Mesothelial cell of epicardium (in vitro differentiated cells): ENCODE results near the gene KANSL1. TPM values are rescaled to one million over a fixed set of nuclear protein-coding genes. Genes with fewer than 3 reads are reported as not detected.
A peak's percentile ranks its signal among the peaks of the same experiment; 100 is the strongest.
"Not testable (repeated sequence)": the region's sequence is repeated elsewhere in the genome, so short reads cannot be mapped to it uniquely, and the experiment has no call there.

Experiments used
- DNase-seq, 2 experiments: peaks; one replicate each; pipeline ENCODE4 v3.0.0; 2021; ENCODE audit warnings: low spot score in 2 of 2; ENCODE audit not compliant: unreplicated experiment in 2 of 2
- H3K27ac Mint-ChIP-seq: 2 replicates; pipeline ENCODE4 v1.8.0; 2021; ENCODE audit warnings: mixed read lengths
- H3K27me3 Mint-ChIP-seq: 2 replicates; pipeline ENCODE4 v1.8.0; 2021; ENCODE audit warnings: low read depth, mixed read lengths
- H3K36me3 Mint-ChIP-seq: 2 replicates; pipeline ENCODE4 v1.8.0; 2021; ENCODE audit warnings: mixed read lengths
- H3K4me1 Mint-ChIP-seq: 2 replicates; pipeline ENCODE4 v1.8.0; 2021; ENCODE audit warnings: mixed read lengths
- H3K4me3 Mint-ChIP-seq: 2 replicates; pipeline ENCODE4 v1.8.0; 2021; ENCODE audit warnings: mild to moderate bottlenecking, moderate library complexity, mixed read lengths
- H3K9me3 Mint-ChIP-seq: 2 replicates; pipeline ENCODE4 v1.8.0; 2021; ENCODE audit warnings: mixed read lengths
- total RNA-seq: library from RNA; stranded (reverse); gene quantifications from 3 replicates; pipeline ENCODE4 v1.2.1, GENCODE V29; 2021
- TF ChIP-seq, protein P1 (sequence below): fragments of 200-600 bp; sonication (generic); IDR thresholded peaks from one replicate; pipeline ENCODE4 v1.5.0; 2021; ENCODE audit warnings: antibody characterized with exemption; ENCODE audit not compliant: unreplicated experiment

Gene KANSL1
- total RNA-seq, 1 donor from 2014 or later, result 189 TPM

DNA sequence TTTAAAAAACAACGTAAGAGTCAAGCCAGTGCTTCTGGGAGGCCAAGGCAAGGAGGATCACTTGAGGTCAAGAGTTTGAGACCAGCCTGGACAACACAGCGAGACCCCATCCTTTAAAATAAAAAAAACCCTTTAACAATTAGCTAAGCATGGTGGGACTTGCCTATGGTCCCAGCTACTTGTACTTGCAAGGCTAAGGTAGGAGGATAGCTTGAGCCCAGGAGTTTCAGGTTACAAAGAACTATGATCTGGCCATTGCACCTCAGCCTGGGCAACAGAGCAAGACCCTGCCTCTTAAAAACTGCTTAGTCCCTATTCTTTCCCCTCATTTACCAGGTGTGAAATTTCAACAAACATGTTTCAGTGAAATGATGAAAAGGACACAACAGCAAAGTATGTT, 104.6 kb downstream of the KANSL1 start:
- no peak overlapping the region for H3K27ac Mint-ChIP-seq
- TF ChIP-seq, protein P1, sequence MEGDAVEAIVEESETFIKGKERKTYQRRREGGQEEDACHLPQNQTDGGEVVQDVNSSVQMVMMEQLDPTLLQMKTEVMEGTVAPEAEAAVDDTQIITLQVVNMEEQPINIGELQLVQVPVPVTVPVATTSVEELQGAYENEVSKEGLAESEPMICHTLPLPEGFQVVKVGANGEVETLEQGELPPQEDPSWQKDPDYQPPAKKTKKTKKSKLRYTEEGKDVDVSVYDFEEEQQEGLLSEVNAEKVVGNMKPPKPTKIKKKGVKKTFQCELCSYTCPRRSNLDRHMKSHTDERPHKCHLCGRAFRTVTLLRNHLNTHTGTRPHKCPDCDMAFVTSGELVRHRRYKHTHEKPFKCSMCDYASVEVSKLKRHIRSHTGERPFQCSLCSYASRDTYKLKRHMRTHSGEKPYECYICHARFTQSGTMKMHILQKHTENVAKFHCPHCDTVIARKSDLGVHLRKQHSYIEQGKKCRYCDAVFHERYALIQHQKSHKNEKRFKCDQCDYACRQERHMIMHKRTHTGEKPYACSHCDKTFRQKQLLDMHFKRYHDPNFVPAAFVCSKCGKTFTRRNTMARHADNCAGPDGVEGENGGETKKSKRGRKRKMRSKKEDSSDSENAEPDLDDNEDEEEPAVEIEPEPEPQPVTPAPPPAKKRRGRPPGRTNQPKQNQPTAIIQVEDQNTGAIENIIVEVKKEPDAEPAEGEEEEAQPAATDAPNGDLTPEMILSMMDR, result no peak
- H3K27me3 Mint-ChIP-seq, result no peaks in the 10 kb centered on the region
- H3K4me3 Mint-ChIP-seq, result no peak overlapping the region
- no peaks in the 10 kb centered on the region for H3K4me1 Mint-ChIP-seq
- H3K36me3 Mint-ChIP-seq, result peaks cover 23% of the 10 kb centered on the region
- DNase-seq, result no peak
- no peaks in the 10 kb centered on the region for H3K9me3 Mint-ChIP-seq

DNA sequence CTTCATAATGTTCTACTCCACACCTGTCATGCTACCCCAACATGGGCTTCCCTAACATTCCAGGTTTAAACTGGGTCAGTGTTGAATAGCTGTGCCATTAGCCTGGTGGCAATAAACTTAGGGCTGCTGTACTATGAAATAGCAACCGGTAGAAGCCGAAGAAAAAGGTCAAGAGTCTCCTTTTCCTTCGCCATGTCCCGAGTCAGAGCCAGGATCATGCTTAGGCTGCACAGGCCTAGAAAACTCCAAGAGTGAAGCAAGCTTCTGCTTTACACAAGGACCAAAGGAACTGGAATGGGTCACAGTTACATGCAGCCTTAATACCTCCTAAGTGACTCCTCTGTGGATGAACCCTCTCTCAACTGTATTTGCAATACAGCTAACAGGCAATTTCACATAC, 105.4 kb downstream of the KANSL1 start:
- DNase-seq, H3K27me3 Mint-ChIP-seq, H3K9me3 Mint-ChIP-seq, H3K4me3 Mint-ChIP-seq, H3K27ac Mint-ChIP-seq, H3K4me1 Mint-ChIP-seq: not testable (repeated sequence)
- peaks cover 23% of the 10 kb centered on the region for H3K36me3 Mint-ChIP-seq

DNA sequence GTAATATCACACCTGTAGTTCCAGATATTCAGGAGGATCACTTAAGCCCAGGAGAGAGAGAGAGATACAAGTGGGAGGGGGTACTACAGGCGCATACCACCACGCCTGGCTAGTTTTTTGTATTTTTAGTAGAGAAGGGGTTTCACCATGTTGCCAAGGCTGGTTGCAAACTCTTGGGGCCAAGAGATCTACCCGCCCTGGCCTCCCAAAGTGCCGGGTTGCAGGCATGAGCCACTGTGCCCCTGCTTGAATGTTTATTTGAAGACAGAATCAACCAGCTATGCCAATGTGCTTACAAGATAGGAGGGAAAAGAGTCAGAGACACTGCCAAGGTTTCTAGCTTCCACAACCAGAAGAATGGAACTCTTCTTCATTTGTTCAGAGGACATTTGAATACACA, 106.4 kb downstream of the KANSL1 start:
- H3K9me3 Mint-ChIP-seq, result no peaks in the 10 kb centered on the region
- H3K36me3 Mint-ChIP-seq, result peaks cover 18% of the 10 kb centered on the region
- H3K4me3 Mint-ChIP-seq, result no peak overlapping the region
- DNase-seq, result no peak
- peaks cover 10% of the 10 kb centered on the region for H3K4me1 Mint-ChIP-seq
- no peak overlapping the region for H3K27ac Mint-ChIP-seq
- TF ChIP-seq, protein P1, result no peak
- H3K27me3 Mint-ChIP-seq, result no peaks in the 10 kb centered on the region

DNA sequence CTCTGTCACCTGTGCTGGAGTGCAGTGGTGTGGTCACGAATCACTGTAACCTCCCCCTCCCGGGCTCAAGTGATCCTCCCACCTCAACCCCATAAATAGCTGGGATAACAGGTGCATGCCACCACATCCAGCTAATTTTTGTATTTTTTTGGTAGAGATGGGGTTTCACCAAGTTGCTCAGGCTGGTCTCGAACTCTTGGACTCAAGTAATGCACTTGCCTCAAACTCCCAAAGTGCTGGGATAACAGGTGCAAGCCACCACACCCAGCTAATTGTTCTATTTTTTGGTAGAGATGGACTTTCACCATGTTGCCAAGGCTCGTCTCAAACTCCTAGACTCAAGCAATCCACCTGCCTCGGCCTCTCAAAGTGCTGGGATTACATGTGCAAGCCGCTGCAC, 107.7 kb downstream of the KANSL1 start:
- H3K4me1 Mint-ChIP-seq, result peaks cover 12% of the 10 kb centered on the region
- peaks cover 19% of the 10 kb centered on the region for H3K36me3 Mint-ChIP-seq
- no peaks in the 10 kb centered on the region for H3K9me3 Mint-ChIP-seq
- no peaks in the 10 kb centered on the region for H3K27me3 Mint-ChIP-seq
- TF ChIP-seq, protein P1, result no peak
- no peak overlapping the region for H3K27ac Mint-ChIP-seq
- DNase-seq, result no peak
- H3K4me3 Mint-ChIP-seq, result no peak overlapping the region

GRCh38 chr17:46082257-46082656, 111.0 kb downstream of the KANSL1 start:
- TF ChIP-seq, protein P1, result no peak
- H3K27me3 Mint-ChIP-seq, result no peaks in the 10 kb centered on the region
- H3K27ac Mint-ChIP-seq, result peak overlapping the region; percentile 64
- H3K4me1 Mint-ChIP-seq, result peaks cover 15% of the 10 kb centered on the region
- H3K9me3 Mint-ChIP-seq, result no peaks in the 10 kb centered on the region
- peaks cover 10% of the 10 kb centered on the region for H3K36me3 Mint-ChIP-seq
- no peak for DNase-seq
- no peak overlapping the region for H3K4me3 Mint-ChIP-seq

GRCh38 chr17:46081018-46081320, 112.3 kb downstream of the KANSL1 start:
- peaks cover 16% of the 10 kb centered on the region for H3K36me3 Mint-ChIP-seq
- H3K9me3 Mint-ChIP-seq, result no peaks in the 10 kb centered on the region
- TF ChIP-seq, protein P1, result no peak
- no peaks in the 10 kb centered on the region for H3K27me3 Mint-ChIP-seq
- H3K4me3 Mint-ChIP-seq, result no peak overlapping the region
- no peak for DNase-seq
- H3K27ac Mint-ChIP-seq, result no peak overlapping the region
- peaks cover 15% of the 10 kb centered on the region for H3K4me1 Mint-ChIP-seq
